H1 (cell line): Measurements from ENCODE around the gene SLC6A20. TPM values are rescaled to one million over a fixed set of nuclear protein-coding genes. Genes with fewer than 3 reads are reported as not detected.
A peak's percentile ranks its signal among the peaks of the same experiment; 100 is the strongest.

Experiments
- CTCF ChIA-PET: fragments of 300-600 bp; sonication (Branson Sonifier 250); formaldehyde crosslinking; loops from one replicate; lab custom pipeline; 2021; ENCODE audit not compliant: partially characterized antibody; lab: Charles Lee
- POLR2A ChIA-PET: fragments of 300-600 bp; sonication (Branson Sonifier 250); formaldehyde crosslinking; loops from one replicate; lab custom pipeline; 2021; ENCODE audit warnings: inconsistent platforms; ENCODE audit not compliant: partially characterized antibody; lab: Charles Lee
- DNase-seq, 2 experiments: peaks; one replicate each; pipeline versions ENCODE4 v3.0.0 to v3.0.0-alpha.2; 2010 to 2022; ENCODE audit warnings: low spot score in 2 of 2, low read depth in 1 of 2, mixed read lengths in 1 of 2
- FAIRE-seq: peaks from 2 replicates; lab custom pipeline; 2011; peaks lifted over from hg19 to GRCh38; lab: Jason Lieb, UNC
- H2AFZ ChIP-seq: 2 replicates; pipeline ENCODE4 v1.8.1; 2012; ENCODE audit warnings: low read length, inconsistent platforms
- H2AK5ac ChIP-seq: 2 replicates; pipeline ENCODE4 v1.6.1; 2013; ENCODE audit warnings: low read depth, low read length
- H2BK120ac ChIP-seq: replicated peaks from 2 replicates; pipeline ENCODE3; 2013; ENCODE audit warnings: low read depth, low read length, inconsistent platforms
- H2BK12ac ChIP-seq: 2 replicates; pipeline ENCODE4 v1.6.1; 2013; ENCODE audit warnings: low read depth, low read length
- H2BK15ac ChIP-seq: 2 replicates; pipeline ENCODE4 v1.6.1; 2013; ENCODE audit warnings: low read length
- H2BK20ac ChIP-seq: 2 replicates; pipeline ENCODE4 v1.6.1; 2013; ENCODE audit warnings: low read length
- H2BK5ac ChIP-seq: 2 replicates; pipeline ENCODE4 v1.6.1; 2013; ENCODE audit warnings: low read depth, low read length
- H3K14ac ChIP-seq: 2 replicates; pipeline ENCODE4 v1.6.1; 2013; ENCODE audit warnings: inconsistent platforms; ENCODE audit not compliant: insufficient read length
- H3K18ac ChIP-seq: 2 replicates; pipeline ENCODE4 v1.6.1; 2013; ENCODE audit warnings: low read length; ENCODE audit errors: extremely low read depth
- H3K23ac ChIP-seq: 2 replicates; pipeline ENCODE4 v1.6.1; 2013; ENCODE audit warnings: inconsistent platforms; ENCODE audit not compliant: insufficient read length
- H3K23me2 ChIP-seq: 2 replicates; pipeline ENCODE4 v1.6.1; 2013; ENCODE audit warnings: low read depth, low read length
- H3K27ac ChIP-seq: 2 replicates; pipeline ENCODE4 v1.6.1; 2011; ENCODE audit warnings: low read depth, low read length, inconsistent platforms
- H3K27me3 ChIP-seq, 4 experiments: replicated peaks in 1 of 4; 1 replicate in 1 of 4; 2 replicates in 3 of 4; pipeline versions ENCODE4 v1.6.1 to v1.8.1; 2011 to 2013; ENCODE audit warnings: low read length in 3 of 4, mild to moderate bottlenecking in 3 of 4, inconsistent platforms in 2 of 4, mixed read lengths in 2 of 4, moderate library complexity in 1 of 4; ENCODE audit not compliant: control insufficient read depth in 3 of 4, insufficient read depth in 3 of 4; ENCODE audit errors: extremely low read depth in 1 of 4
- H3K36me3 ChIP-seq, 4 experiments: 2 replicates each; pipeline versions ENCODE4 v1.6.1 to v1.8.1; 2011 to 2013; ENCODE audit warnings: mild to moderate bottlenecking in 4 of 4, low read length in 3 of 4, moderate library complexity in 2 of 4, control low read depth in 1 of 4, inconsistent platforms in 1 of 4; ENCODE audit not compliant: insufficient read depth in 4 of 4, control insufficient read depth in 2 of 4
- H3K4ac ChIP-seq: replicated peaks from 2 replicates; pipeline ENCODE3; 2013; ENCODE audit warnings: low read length, low read depth, mixed read lengths, inconsistent platforms; ENCODE audit not compliant: insufficient read length
- H3K4me1 ChIP-seq, 4 experiments: replicated peaks in 1 of 4; 1 replicate in 1 of 4; 2 replicates in 3 of 4; pipeline versions ENCODE4 v1.6.1 to v1.8.1; 2011 to 2013; ENCODE audit warnings: low read length in 3 of 4, inconsistent platforms in 2 of 4, mixed read lengths in 1 of 4; ENCODE audit not compliant: insufficient read depth in 4 of 4, control insufficient read depth in 3 of 4
- H3K4me2 ChIP-seq, 2 experiments: 2 replicates each; pipeline versions ENCODE4 v1.6.1 to v1.8.1; 2011 to 2013; ENCODE audit warnings: low read depth in 2 of 2, low read length in 2 of 2, control low read depth in 1 of 2, inconsistent platforms in 1 of 2, mild to moderate bottlenecking in 1 of 2; ENCODE audit not compliant: insufficient read depth in 1 of 2
- H3K4me3 ChIP-seq, 4 experiments: fragments of 200-600, 300-600 bp in 1 of 4; sonication (generic), shearing (Covaris generic), sonication (Bioruptor Twin) in 1 of 4; 2 replicates each; pipeline versions ENCODE4 v1.5.1 to v1.8.1; 2011 to 2016; ENCODE audit warnings: low read length in 4 of 4, low read depth in 3 of 4, control low read depth in 2 of 4, inconsistent platforms in 2 of 4, mild to moderate bottlenecking in 2 of 4, mixed read lengths in 1 of 4, moderate library complexity in 1 of 4; ENCODE audit not compliant: insufficient read depth in 2 of 4; ENCODE audit errors: extremely low read depth in 1 of 4
- H3K56ac ChIP-seq: replicated peaks from 2 replicates; pipeline ENCODE3; 2013; ENCODE audit warnings: low read depth, mild to moderate bottlenecking, mixed read lengths, low read length, inconsistent platforms; ENCODE audit not compliant: insufficient read length
- H3K79me1 ChIP-seq: 2 replicates; pipeline ENCODE4 v1.6.1; 2013; ENCODE audit warnings: low read depth, low read length, control low read depth
- H3K79me2 ChIP-seq, 2 experiments: 2 replicates each; pipeline versions ENCODE4 v1.6.1 to v1.8.1; 2012 to 2013; ENCODE audit warnings: low read length in 2 of 2, mild to moderate bottlenecking in 2 of 2, inconsistent platforms in 1 of 2; ENCODE audit not compliant: insufficient read depth in 2 of 2, control insufficient read depth in 1 of 2
- H3K9ac ChIP-seq, 4 experiments: replicated peaks in 1 of 4; 1 replicate in 1 of 4; 2 replicates in 3 of 4; pipeline versions ENCODE4 v1.6.1 to v1.8.1; 2011 to 2013; ENCODE audit warnings: low read depth in 3 of 4, low read length in 3 of 4, control low read depth in 2 of 4, mild to moderate bottlenecking in 2 of 4, moderate library complexity in 2 of 4, inconsistent platforms in 1 of 4; ENCODE audit errors: extremely low read depth in 1 of 4
- H3K9me3 ChIP-seq, 2 experiments: 2 replicates each; pipeline versions ENCODE4 v1.6.1 to v1.8.1; 2012 to 2013; ENCODE audit warnings: mild to moderate bottlenecking in 2 of 2, moderate library complexity in 2 of 2, control low read depth in 1 of 2, inconsistent platforms in 1 of 2, low read depth in 1 of 2, low read length in 1 of 2, mixed read lengths in 1 of 2; ENCODE audit not compliant: insufficient read depth in 2 of 2
- H4K20me1 ChIP-seq, 2 experiments: replicated peaks in 1 of 2; 2 replicates each; pipeline versions ENCODE3 to v1.8.1; 2011 to 2013; ENCODE audit warnings: inconsistent platforms in 2 of 2, low read length in 2 of 2, mild to moderate bottlenecking in 1 of 2; ENCODE audit not compliant: insufficient read depth in 2 of 2, control insufficient read depth in 1 of 2
- H4K5ac ChIP-seq: 2 replicates; pipeline ENCODE4 v1.6.1; 2013; ENCODE audit warnings: low read length, low read depth, mixed read lengths, inconsistent platforms; ENCODE audit not compliant: insufficient read length
- H4K8ac ChIP-seq: 2 replicates; pipeline ENCODE4 v1.8.0; 2013; ENCODE audit warnings: mild to moderate bottlenecking, moderate library complexity, low read length, inconsistent platforms; ENCODE audit not compliant: insufficient read depth; ENCODE audit errors: extremely low read depth
- H4K91ac ChIP-seq: replicated peaks from 2 replicates; pipeline ENCODE3; 2013; ENCODE audit warnings: low read length, mixed read lengths, inconsistent platforms; ENCODE audit not compliant: insufficient read length
- BACH1 ChIP-seq: IDR thresholded peaks from 2 replicates; pipeline ENCODE4 v1.6.1; 2012; ENCODE audit warnings: low read length, improper control_type of control experiment
- BCL11A ChIP-seq, 2 experiments: IDR thresholded peaks; one replicate each; pipeline ENCODE4 v1.6.1; 2011; ENCODE audit warnings: low read depth in 2 of 2, low read length in 2 of 2, mild to moderate bottlenecking in 2 of 2
- CREB1 ChIP-seq: IDR thresholded peaks from 2 replicates; pipeline ENCODE4 v1.6.1; 2012; ENCODE audit warnings: inconsistent platforms
- KDM1A ChIP-seq: fragments of 200-600, 300-600 bp; sonication (generic); IDR thresholded peaks from 2 replicates; pipeline ENCODE4 v1.7.1; 2016; ENCODE audit warnings: mild to moderate bottlenecking, low read length, borderline replicate concordance
- NANOG ChIP-seq: IDR thresholded peaks from 2 replicates; pipeline ENCODE4 v1.6.1; 2011; ENCODE audit warnings: low read length, low read depth, mild to moderate bottlenecking, inconsistent platforms; ENCODE audit not compliant: insufficient read depth, poor library complexity, severe bottlenecking
- POLR2A ChIP-seq, 2 experiments: IDR thresholded peaks; 1 replicate in 1 of 2; 2 replicates in 1 of 2; pipeline ENCODE4 v1.6.1; 2011; ENCODE audit warnings: low read depth in 2 of 2, low read length in 2 of 2, mild to moderate bottlenecking in 2 of 2; ENCODE audit errors: control extremely low read depth in 1 of 2
- POLR2AphosphoS5 ChIP-seq: IDR thresholded peaks from 2 replicates; pipeline ENCODE4 v1.6.1; 2011; ENCODE audit warnings: low read depth, low read length
- RBBP5 ChIP-seq: IDR thresholded peaks from 2 replicates; pipeline ENCODE4 v1.7.1; 2012; ENCODE audit warnings: low read depth, mild to moderate bottlenecking, inconsistent platforms, low read length, moderate library complexity, borderline replicate concordance
- RFX5 ChIP-seq: IDR thresholded peaks from 2 replicates; pipeline ENCODE4 v1.6.1; 2011; ENCODE audit warnings: low read depth, low read length, improper control_type of control experiment, borderline replicate concordance
- WGBS, 2 experiments: shearing (Covaris generic) in 1 of 2; methylation state at CpG; one replicate each; pipeline versions ENCODE4 v1.1.6 to v1.1.7; 2013 to 2015; ENCODE audit warnings: low lambda C conversion rate in 2 of 2, mixed read lengths in 2 of 2, inconsistent platforms in 1 of 2, low coverage in 1 of 2, missing lambda C conversion rate in 1 of 2; ENCODE audit not compliant: insufficient replicate concordance in 2 of 2, insufficient coverage in 1 of 2, insufficient read length in 1 of 2; ENCODE audit errors: extremely low coverage in 1 of 2, missing lambda C conversion rate in 1 of 2; 5-methylcytosine and 5-hydroxymethylcytosine counted together
- polyA plus RNA-seq, 7 experiments: library from polyadenylated mRNA; depleted of rRNA in 3 of 7; stranded (reverse) in 5 of 7; unstranded in 2 of 7; fragments of >200 nt in 5 of 7; fragments of 200-250 nt in 2 of 7; gene quantifications; 1 replicate in 5 of 7; 2 replicates in 1 of 7; 4 replicates in 1 of 7; pipeline versions ENCODE4 v1.2.1 to v1.2.3, GENCODE V29; 2011 to 2013; ENCODE audit warnings: missing spikeins in 2 of 7, mixed read lengths in 2 of 7
- total RNA-seq: library from RNA; stranded (reverse); fragmentation: NEBNext Ultra II Directional; extraction: Animal tissue kit (Norgen Biotek cat#: 25700); gene quantifications from 2 replicates; pipeline ENCODE4 v1.2.1, GENCODE V29; 2021

Gene SLC6A20
- total and polyA plus RNA-seq, 2 of the 8 experiments (the other 6 are each of a cell fraction or from before 2014, with no cell fraction given) = 0.05 TPM; not detected in 1

DNA sequence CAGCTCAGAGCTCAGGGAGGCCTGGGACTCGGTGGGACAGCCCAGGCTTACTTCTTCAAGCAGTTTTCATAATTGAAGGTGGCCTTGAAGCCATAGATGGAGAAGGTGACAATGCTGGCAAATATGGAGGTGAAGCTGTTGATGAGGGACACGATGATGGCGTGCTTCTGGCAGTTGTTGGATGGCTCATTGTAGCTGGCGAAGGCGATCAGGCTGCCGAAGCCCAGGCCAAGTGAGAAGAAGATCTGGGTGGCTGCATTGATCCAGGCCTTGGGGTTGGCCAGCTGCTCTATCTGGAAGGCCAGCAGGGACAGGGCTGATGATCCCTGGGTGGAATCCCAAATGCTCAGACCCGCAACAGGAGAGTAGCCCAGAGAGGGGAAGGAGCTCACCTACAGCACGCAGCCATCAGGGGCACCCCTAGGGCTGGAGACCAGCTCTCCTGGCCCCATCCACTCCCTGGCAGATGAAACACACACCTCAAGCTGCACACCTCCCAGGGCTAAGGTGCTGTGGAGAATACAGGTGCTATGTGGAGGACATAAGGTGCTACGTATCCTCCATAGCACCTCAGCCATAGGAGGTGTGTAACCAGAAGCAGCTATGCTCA is 25.1 kb downstream of the SLC6A20 start:
- no peak for TF ChIP-seq KDM1A
- no peak for TF ChIP-seq RFX5
- no peak for TF ChIP-seq NANOG
- TF ChIP-seq RBBP5 = no peak
- no peak for TF ChIP-seq CREB1
- no peak for TF ChIP-seq BCL11A (IDR thresholded peaks at IDR 0.05; ENCODE audit: low read depth in 2 of 2, low read length in 2 of 2)
- no peak for TF ChIP-seq POLR2A (IDR thresholded peaks at IDR 0.05; ENCODE audit: control extremely low read depth in 1 of 2, low read depth in 2 of 2, low read length in 2 of 2)
- no peak for TF ChIP-seq BACH1
- TF ChIP-seq POLR2AphosphoS5 = no peak
- no peak overlapping the region for H2BK120ac ChIP-seq
- POLR2A ChIA-PET = interaction anchor here (1.6 kb wide), 1 partner anchor 17 kb away, joined by 3 read pairs; no protein-coding TSS in a partner anchor

More for the DNA sequence above, 25.1 kb downstream of the SLC6A20 start:
- 90% methylated on average over 9 of the region's 9 CpGs; no CpG with 5 or more reads in 1 of the 2 experiments for whole genome bisulfite sequencing, 2 experiments
- H3K23me2 ChIP-seq = no peaks in the 10 kb centered on the region; the same call in 1 of the 2 replicates
- no peak overlapping the region for H3K23ac ChIP-seq
- H3K79me2 ChIP-seq = no peaks in the 10 kb centered on the region
- H3K27ac ChIP-seq = no peak overlapping the region
- no peak overlapping the region for H3K14ac ChIP-seq
- no peaks in the 10 kb centered on the region for H4K20me1 ChIP-seq
- H2BK20ac ChIP-seq = no peak overlapping the region
- no peak overlapping the region for H3K18ac ChIP-seq
- DNase-seq = no peak
- H4K8ac ChIP-seq = peak overlapping the region; percentile 65; the same call in 1 of the 2 replicates
- H3K4ac ChIP-seq = peak overlapping the region; percentile 44
- no peak overlapping the region for H3K56ac ChIP-seq
- peaks cover 0 to 6% of the 10 kb centered on the region in 2 experiments; a peak in 1 of 4 replicates for H3K9me3 ChIP-seq
- H4K5ac ChIP-seq = no peak overlapping the region
- H3K4me3 ChIP-seq = no peak overlapping the region
- no peak overlapping the region for H2BK5ac ChIP-seq
- no peak overlapping the region for H2AFZ ChIP-seq
- no peak overlapping the region for H2BK15ac ChIP-seq
- CTCF ChIA-PET = interaction anchor here (0.6 to 3.3 kb wide), 5 partner anchors 9 to 736 kb away, joined by 3 to 19 read pairs (median 4); no protein-coding TSS in a partner anchor
- FAIRE-seq = no peak
- H2AK5ac ChIP-seq = no peak overlapping the region
- no peaks in the 10 kb centered on the region for H3K36me3 ChIP-seq
- no peak overlapping the region for H3K4me2 ChIP-seq
- no peak overlapping the region for H4K91ac ChIP-seq
- no peaks in the 10 kb centered on the region for H3K79me1 ChIP-seq
- no peaks in the 10 kb centered on the region; a peak in 1 of 7 replicates for H3K4me1 ChIP-seq
- H3K9ac ChIP-seq = no peak overlapping the region
- H3K27me3 ChIP-seq = no peaks in the 10 kb centered on the region
- H2BK12ac ChIP-seq = no peak overlapping the region
